Loucy (cell line): Measurements from ENCODE around the gene USP31.

ENCODE experiments used
- H2AFZ ChIP-seq: fragments of 200-600 bp; sonication (generic); 2 replicates; pipeline ENCODE4 v1.6.0; 2016; ENCODE audit warnings: antibody characterized with exemption, mild to moderate bottlenecking, low read length, moderate library complexity
- H3F3A ChIP-seq: fragments of 200-600 bp; 2 replicates; pipeline ENCODE4 v1.6.0; 2016; ENCODE audit warnings: antibody characterized with exemption, low read depth, mild to moderate bottlenecking
- H3K27me3 ChIP-seq: fragments of 200-600 bp; sonication (generic); 2 replicates; pipeline ENCODE4 v1.6.1; 2014; ENCODE audit warnings: low read length, mild to moderate bottlenecking; ENCODE audit not compliant: insufficient read depth, poor library complexity, severe bottlenecking
- H3K36me3 ChIP-seq: fragments of 200-600 bp; sonication (generic); 2 replicates; pipeline ENCODE4 v1.6.1; 2016; ENCODE audit warnings: low read length; ENCODE audit not compliant: insufficient read depth
- H3K4me1 ChIP-seq: fragments of 200-600 bp; sonication (generic); 2 replicates; pipeline ENCODE4 v1.5.1; 2014; ENCODE audit warnings: low read length, mild to moderate bottlenecking; ENCODE audit not compliant: insufficient read depth, poor library complexity, severe bottlenecking
- H3K4me2 ChIP-seq: fragments of 200-600 bp; sonication (generic); 2 replicates; pipeline ENCODE4 v1.6.0; 2014; ENCODE audit warnings: antibody characterized with exemption, low read length, low read depth, mild to moderate bottlenecking; ENCODE audit not compliant: poor library complexity, severe bottlenecking
- H3K4me3 ChIP-seq: fragments of 200-600 bp; sonication (generic); 2 replicates; pipeline ENCODE4 v1.5.1; 2014; ENCODE audit warnings: low read length, mild to moderate bottlenecking, mixed read lengths; ENCODE audit not compliant: poor library complexity, severe bottlenecking
- H3K79me2 ChIP-seq: fragments of 200-600 bp; sonication (generic); 2 replicates; pipeline ENCODE4 v1.6.1; 2014; ENCODE audit warnings: low read length; ENCODE audit not compliant: insufficient read depth
- H3K9ac ChIP-seq: fragments of 200-600 bp; sonication (generic); 2 replicates; pipeline ENCODE4 v1.6.0; 2014; ENCODE audit warnings: mild to moderate bottlenecking, low read depth, low read length, moderate library complexity; ENCODE audit not compliant: poor library complexity, severe bottlenecking
- H3K9me2 ChIP-seq: fragments of 200-600 bp; sonication (generic); replicated peaks from 2 replicates; pipeline ENCODE4 v1.6.1; 2016; ENCODE audit warnings: low read depth, low read length, mixed read lengths
- H3K9me3 ChIP-seq: fragments of 200-600 bp; sonication (generic); 2 replicates; pipeline ENCODE4 v1.6.1; 2014; ENCODE audit warnings: mild to moderate bottlenecking, antibody characterized with exemption, low read length, low read depth; ENCODE audit not compliant: insufficient read depth
- H4K20me1 ChIP-seq: fragments of 200-600 bp; sonication (generic); 2 replicates; pipeline ENCODE4 v1.6.0; 2014; ENCODE audit warnings: antibody characterized with exemption, low read length, mild to moderate bottlenecking; ENCODE audit not compliant: insufficient read depth, poor library complexity, severe bottlenecking
- CTCF ChIP-seq: fragments of 200-600 bp; sonication (generic); conservative IDR thresholded peaks from 2 replicates; pipeline ENCODE4 v1.5.1; 2014; ENCODE audit warnings: mild to moderate bottlenecking, antibody characterized with exemption, low read length
- EZH2phosphoT487 ChIP-seq: fragments of 200-600 bp; IDR thresholded peaks from 2 replicates; pipeline ENCODE4 v1.6.1; 2018; ENCODE audit warnings: antibody characterized with exemption, mild to moderate bottlenecking, moderate library complexity, borderline replicate concordance

Gene USP31

GRCh38 chr16:23141959-23142740 lies 7.1 kb downstream of the USP31 start:
- Histone ChIP-seq H3K9me3 (no peaks in the 10 kb centered on the region), H3K4me2 (peak overlapping the region; percentile 21), H4K20me1 (peaks cover 8% of the 10 kb centered on the region), H3K9me2 (no peaks in the 10 kb centered on the region), H3K79me2 (peaks cover 30% of the 10 kb centered on the region), H3K9ac (no peak overlapping the region), H3K4me1 (peaks cover 27% of the 10 kb centered on the region), H2AFZ (no peak overlapping the region), H3F3A (no peaks in the 10 kb centered on the region), H3K36me3 (no peaks in the 10 kb centered on the region), H3K4me3 (no peak overlapping the region), H3K27me3 (no peaks in the 10 kb centered on the region)
- TF ChIP-seq EZH2phosphoT487 = no peak
- no peak for TF ChIP-seq CTCF

- no peaks in the 10 kb centered on the region; the same call in 1 of the 2 replicates for H3K9me3 ChIP-seq
- peaks cover 36% of the 10 kb centered on the region for H3K79me2 ChIP-seq
- no peak overlapping the region for H3K4me2 ChIP-seq
- no peaks in the 10 kb centered on the region for H3K36me3 ChIP-seq
- TF ChIP-seq CTCF (no peak), EZH2phosphoT487 (no peak)
- no peak overlapping the region for H3K9ac ChIP-seq
- H3K9me2 ChIP-seq = no peaks in the 10 kb centered on the region
- H3K4me3 ChIP-seq = no peak overlapping the region
- no peak overlapping the region for H2AFZ ChIP-seq
- H3K27me3 ChIP-seq = no peaks in the 10 kb centered on the region
- peaks cover 23% of the 10 kb centered on the region for H3K4me1 ChIP-seq
- peaks cover 8% of the 10 kb centered on the region for H4K20me1 ChIP-seq
- no peaks in the 10 kb centered on the region for H3F3A ChIP-seq
Measured at GRCh38 chr16:23141500-23141899, 7.8 kb downstream of the USP31 start.

- Histone ChIP-seq H3K27me3 (no peaks in the 10 kb centered on the region), H3K4me3 (no peak overlapping the region), H3K9me2 (no peaks in the 10 kb centered on the region), H3K4me2 (no peak overlapping the region), H3K4me1 (peaks cover 21% of the 10 kb centered on the region), H3F3A (no peaks in the 10 kb centered on the region), H3K9me3 (no peaks in the 10 kb centered on the region; the same call in 1 of the 2 replicates), H4K20me1 (peaks cover 8% of the 10 kb centered on the region), H3K79me2 (peaks cover 38% of the 10 kb centered on the region), H2AFZ (no peak overlapping the region), H3K9ac (no peak overlapping the region), H3K36me3 (no peaks in the 10 kb centered on the region)
- TF ChIP-seq CTCF (no peak), EZH2phosphoT487 (no peak)
Measured at GRCh38 chr16:23141033-23141432, 8.2 kb downstream of the USP31 start.
